ENCODE data around the gene CDH26. TPM values are rescaled to one million over a fixed set of nuclear protein-coding genes. Genes with fewer than 3 reads are reported as not detected.
A peak's percentile ranks its signal among the peaks of the same experiment; 100 is the strongest.

CDH26 gene
- total and polyA plus RNA-seq, 9 of the 15 experiments (the other 6 are each of a cell fraction or from before 2014, with no cell fraction given), result 0.07 to 0.13 (median 0.10) TPM; not detected in 4

DNA sequence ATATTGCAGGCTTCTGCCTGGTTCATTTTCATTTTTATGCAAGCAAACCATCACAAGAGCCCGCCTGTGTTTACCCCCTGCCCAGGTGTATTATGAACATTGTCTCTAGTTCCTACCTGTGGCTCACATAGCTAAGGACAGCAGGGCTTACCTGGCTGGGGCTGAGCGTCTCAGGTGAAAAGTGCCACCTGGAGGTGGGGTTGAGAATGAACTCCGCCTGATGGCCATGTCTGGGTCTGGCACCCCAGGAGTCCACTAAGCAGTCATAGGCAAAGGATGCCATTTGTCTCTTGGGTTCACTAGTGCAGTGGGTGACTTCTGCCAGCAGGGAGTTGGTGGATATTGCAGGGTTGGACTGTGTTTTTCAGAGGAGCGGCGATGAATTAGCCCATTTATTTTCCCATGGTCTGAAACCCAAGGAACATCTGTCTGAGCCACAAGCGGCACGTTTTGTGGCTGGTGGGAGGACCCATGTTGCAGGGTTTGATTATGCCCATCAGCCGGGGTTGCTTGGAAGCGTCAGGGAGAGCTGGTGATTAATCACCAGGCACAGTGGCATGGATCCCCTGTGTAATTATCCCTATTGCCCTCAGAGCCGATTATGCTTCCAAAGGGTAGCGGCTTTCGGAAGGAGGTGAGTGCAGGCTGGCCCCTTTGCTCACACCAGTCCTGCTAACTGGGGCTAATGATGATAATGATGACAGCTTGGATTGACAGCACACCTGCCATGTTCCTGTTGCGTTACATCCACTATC, 92.1 kb downstream of the CDH26 start:
- H4K20me1 ChIP-seq (replicated peaks; ENCODE audit: control insufficient read depth, insufficient read depth, low read length), result no peaks in the 10 kb centered on the region
- in situ Hi-C loops (cut with MboI) (no loop called here), intact Hi-C loops (cut with micrococcal nuclease) (no loop called here)
- FAIRE-seq, result no peak
- DNase-seq (ENCODE audit: extremely low read depth in 1 of 4, low spot score in 3 of 4), result peak in 1 of 4 experiments; percentile 4
- no peak overlapping the region for H3K4me3 ChIP-seq
- H3K27me3 ChIP-seq (ENCODE audit: control insufficient read depth in 2 of 2, insufficient read depth in 2 of 2, low read length in 2 of 2), result peaks cover 0 to 29% of the 10 kb centered on the region in 2 experiments; a peak in 2 of 5 replicates
- H3K79me2 ChIP-seq (ENCODE audit: control insufficient read depth, insufficient read depth, low read length), result no peaks in the 10 kb centered on the region
- H3K27ac ChIP-seq (ENCODE audit: extremely low read depth, low read depth, low read length), result no peak overlapping the region
- H3K4me2 ChIP-seq (ENCODE audit: insufficient read depth, low read length), result no peak overlapping the region
- H3K36me3 ChIP-seq (ENCODE audit: control insufficient read depth, insufficient read depth, low read length), result no peaks in the 10 kb centered on the region
- no TSS peak for BruUV-seq (replicated peaks)
- H3K9ac ChIP-seq (ENCODE audit: insufficient read depth in 1 of 2, low read depth in 2 of 2, low read length in 2 of 2), result no peak overlapping the region
- no peak overlapping the region for H2AFZ ChIP-seq (ENCODE audit: low read depth, low read length)
- ChIA-PET POLR2A (no interaction called here), CTCF (ENCODE audit: low intra/inter-chr PET ratio) (interaction anchor here (0.8 kb wide), 1 partner anchor 101 kb away, joined by 3 read pairs; no protein-coding TSS in a partner anchor)
- WGBS (ENCODE audit: insufficient coverage, low coverage, missing lambda C conversion rate), result 2% methylated on average over 13 of the region's 13 CpGs
- no peaks in the 10 kb centered on the region for H3K9me3 ChIP-seq (replicated peaks; ENCODE audit: control insufficient read depth, insufficient read depth, low read depth, low read length)
- no peak for TF ChIP-seq CHCHD3 (CRISPR knock-in tag; IDR thresholded peaks at IDR 0.05)
- peak in 1 of 2 experiments; percentile 19; a peak in 1 of 4 replicates for TF ChIP-seq RAD21 (CRISPR knock-in tag; conservative IDR thresholded peaks at IDR 0.05 in 1 of 2, IDR thresholded peaks at IDR 0.05 in 1 of 2)
- TF ChIP-seq, protein P1, sequence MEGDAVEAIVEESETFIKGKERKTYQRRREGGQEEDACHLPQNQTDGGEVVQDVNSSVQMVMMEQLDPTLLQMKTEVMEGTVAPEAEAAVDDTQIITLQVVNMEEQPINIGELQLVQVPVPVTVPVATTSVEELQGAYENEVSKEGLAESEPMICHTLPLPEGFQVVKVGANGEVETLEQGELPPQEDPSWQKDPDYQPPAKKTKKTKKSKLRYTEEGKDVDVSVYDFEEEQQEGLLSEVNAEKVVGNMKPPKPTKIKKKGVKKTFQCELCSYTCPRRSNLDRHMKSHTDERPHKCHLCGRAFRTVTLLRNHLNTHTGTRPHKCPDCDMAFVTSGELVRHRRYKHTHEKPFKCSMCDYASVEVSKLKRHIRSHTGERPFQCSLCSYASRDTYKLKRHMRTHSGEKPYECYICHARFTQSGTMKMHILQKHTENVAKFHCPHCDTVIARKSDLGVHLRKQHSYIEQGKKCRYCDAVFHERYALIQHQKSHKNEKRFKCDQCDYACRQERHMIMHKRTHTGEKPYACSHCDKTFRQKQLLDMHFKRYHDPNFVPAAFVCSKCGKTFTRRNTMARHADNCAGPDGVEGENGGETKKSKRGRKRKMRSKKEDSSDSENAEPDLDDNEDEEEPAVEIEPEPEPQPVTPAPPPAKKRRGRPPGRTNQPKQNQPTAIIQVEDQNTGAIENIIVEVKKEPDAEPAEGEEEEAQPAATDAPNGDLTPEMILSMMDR (IDR thresholded peaks at IDR 0.05 in 2 of 3, conservative IDR thresholded peaks at IDR 0.05 in 1 of 3; ENCODE audit: insufficient read depth in 2 of 3, low read depth in 1 of 3, low read length in 3 of 3), result peak; percentile 36 to 69 (median 38); a peak in 4 of 6 replicates
- no peak for TF ChIP-seq HNRNPH1 (optimal IDR thresholded peaks at IDR 0.05; ENCODE audit: low read depth, low read length)
- ATAC-seq, result peak; percentile 53; the same call in 1 of the 3 replicates
- no peaks in the 10 kb centered on the region; a peak in 1 of 5 replicates for H3K4me1 ChIP-seq (replicated peaks in 1 of 2; ENCODE audit: control insufficient read depth in 2 of 2, insufficient read depth in 2 of 2, low read length in 2 of 2)
- H3K9me1 ChIP-seq (ENCODE audit: control insufficient read depth, insufficient read depth, low read length), result no peaks in the 10 kb centered on the region
